B cell (primary cell): ENCODE measurements around the gene C2CD4C.

Experiments used
- CTCF ChIP-seq: fragments of 200-600 bp; IDR thresholded peaks from one replicate; pipeline ENCODE4 v1.8.0; 2022; ENCODE audit warnings: antibody characterized with exemption, mild to moderate bottlenecking
- EZH2 ChIP-seq: IDR thresholded peaks from 2 replicates; pipeline ENCODE4 v1.6.1; 2012; ENCODE audit warnings: borderline replicate concordance, low read depth, mild to moderate bottlenecking, moderate library complexity, low read length; ENCODE audit not compliant: insufficient read depth, poor library complexity, severe bottlenecking

- TF ChIP-seq CTCF: no peak
- TF ChIP-seq EZH2: no peak
Observed at GRCh38 chr19:409516-410242, 732 bp upstream of the C2CD4C start.
